ENCODE results near the gene TSPYL2.

Gene TSPYL2

DNA sequence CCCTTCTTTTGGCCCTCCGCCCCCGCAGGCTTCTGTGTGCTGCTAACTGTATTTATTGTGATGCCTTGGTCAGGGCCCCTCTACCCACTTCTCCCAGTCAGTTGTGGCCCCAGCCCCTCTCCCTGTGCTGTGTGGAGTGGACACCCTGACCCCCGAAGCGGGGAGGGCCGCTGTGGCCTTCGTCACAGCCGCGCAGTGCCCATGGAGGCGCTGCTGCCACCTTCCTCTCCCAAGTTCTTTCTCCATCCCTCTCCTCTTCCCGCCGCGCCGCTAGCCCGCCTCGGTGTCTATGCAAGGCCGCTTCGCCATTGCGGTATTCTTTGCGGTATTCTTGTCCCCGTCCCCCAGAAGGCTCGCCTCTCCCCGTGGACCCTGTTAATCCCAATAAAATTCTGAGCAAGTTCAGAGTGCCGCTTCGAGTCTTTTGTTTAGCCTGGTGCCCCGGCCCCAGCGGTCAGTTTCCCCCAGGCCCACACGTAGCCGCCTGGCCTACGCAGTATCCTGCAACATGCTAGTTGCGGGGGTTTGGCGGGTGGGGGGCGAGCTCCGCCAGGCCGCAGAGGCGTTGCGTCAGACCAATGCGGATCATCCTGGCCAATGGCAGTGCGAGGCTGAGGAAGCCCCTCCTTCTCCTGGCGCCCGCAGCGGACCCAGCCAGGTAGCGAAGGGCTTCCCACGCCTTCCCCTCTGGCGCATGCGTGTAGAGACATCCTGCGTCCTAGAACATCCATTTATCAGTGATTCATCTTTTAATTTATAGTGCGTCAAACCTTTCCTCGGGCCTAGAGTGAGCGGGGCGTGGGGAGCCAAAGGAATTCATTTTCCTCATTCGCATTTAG, 6.2 kb downstream of the TSPYL2 start:
- Mint-ChIP-seq H3K27ac (peak overlapping the region; percentile 93), H3K9me3 (no peaks in the 10 kb centered on the region), H3K27me3 (no peaks in the 10 kb centered on the region), H3K4me3 (peak overlapping the region; percentile 82), H3K36me3 (ENCODE audit: low read depth) (peaks cover 39% of the 10 kb centered on the region), H3K4me1 (ENCODE audit: low read depth) (peaks cover 60% of the 10 kb centered on the region)

DNA sequence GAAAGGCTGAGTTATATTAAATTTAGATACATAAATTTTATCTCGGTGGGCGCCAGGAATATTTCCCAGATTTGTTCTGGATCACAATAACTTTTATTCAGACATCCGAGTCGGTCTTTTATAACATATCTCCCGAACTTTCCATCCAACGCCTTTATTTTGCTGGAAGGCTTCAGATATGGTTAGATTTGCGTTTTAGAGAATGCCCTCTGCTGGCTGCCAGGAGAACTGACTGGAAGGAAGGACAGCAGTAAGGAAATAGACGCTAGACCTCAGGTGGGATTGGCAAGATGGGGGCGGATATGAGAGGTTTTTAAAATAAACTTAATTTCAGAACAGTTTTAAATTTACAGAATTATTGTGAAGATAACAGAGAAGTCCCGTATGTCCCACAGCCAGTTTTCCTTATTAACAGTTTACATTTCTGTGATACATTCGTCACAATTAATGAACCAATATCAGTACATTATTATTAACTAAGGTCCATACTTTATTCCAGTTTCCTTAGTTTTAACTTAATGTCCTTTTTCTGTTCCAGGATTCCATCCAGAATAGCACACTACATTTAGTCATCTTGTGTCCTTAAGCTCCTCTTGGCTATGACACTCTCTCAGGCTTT, 7.2 kb downstream of the TSPYL2 start:
- H3K36me3 Mint-ChIP-seq (ENCODE audit: low read depth), result peaks cover 34% of the 10 kb centered on the region
- no peaks in the 10 kb centered on the region for H3K9me3 Mint-ChIP-seq
- peak overlapping the region; percentile 93 for H3K27ac Mint-ChIP-seq
- H3K27me3 Mint-ChIP-seq, result no peaks in the 10 kb centered on the region
- peaks cover 51% of the 10 kb centered on the region for H3K4me1 Mint-ChIP-seq (ENCODE audit: low read depth)
- peak overlapping the region; percentile 82 for H3K4me3 Mint-ChIP-seq

DNA sequence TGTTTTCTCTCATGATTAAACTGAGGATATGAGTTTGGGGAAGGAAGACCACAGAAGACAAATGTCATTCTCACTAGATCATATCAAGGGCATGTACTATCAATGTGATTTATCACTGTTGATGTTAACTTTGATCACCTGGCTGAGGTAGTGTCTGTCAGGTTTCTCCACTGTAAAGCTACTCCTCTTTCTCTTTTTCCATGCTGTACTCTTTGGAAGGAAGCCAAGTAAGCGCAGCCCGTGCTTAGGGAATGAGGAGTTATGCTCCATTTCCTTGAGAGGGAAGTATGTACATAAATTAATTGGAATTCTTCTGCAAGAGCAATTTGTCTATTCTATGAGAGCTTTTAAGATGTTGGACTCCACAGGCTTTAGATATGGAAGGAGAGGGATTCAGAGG, 7.8 kb downstream of the TSPYL2 start:
- peaks cover 50% of the 10 kb centered on the region for H3K4me1 Mint-ChIP-seq (ENCODE audit: low read depth)
- no peak overlapping the region for H3K27ac Mint-ChIP-seq
- peaks cover 28% of the 10 kb centered on the region for H3K36me3 Mint-ChIP-seq (ENCODE audit: low read depth)
- H3K4me3 Mint-ChIP-seq, result no peak overlapping the region
- no peaks in the 10 kb centered on the region for H3K27me3 Mint-ChIP-seq
- H3K9me3 Mint-ChIP-seq, result no peaks in the 10 kb centered on the region

DNA sequence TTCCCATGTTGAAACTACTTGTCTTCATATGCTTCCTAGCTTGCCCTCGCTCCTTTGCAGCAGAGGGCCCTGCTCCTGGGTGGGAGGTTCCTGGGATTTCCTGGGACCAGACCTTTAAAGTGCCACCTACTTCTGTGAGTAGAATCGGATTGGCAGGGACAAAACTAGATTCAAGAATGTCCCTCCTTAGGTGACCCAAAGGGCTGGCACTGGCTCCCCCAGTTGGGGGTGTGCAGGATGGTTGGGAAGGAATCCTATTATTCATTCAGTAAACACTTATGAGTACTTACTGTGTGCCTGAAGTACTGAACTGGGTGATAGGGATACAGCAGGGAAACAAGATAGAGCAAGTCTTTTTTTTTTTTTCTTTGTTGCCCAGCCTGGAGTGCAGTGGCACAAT, 9.2 kb downstream of the TSPYL2 start:
- Mint-ChIP-seq H3K27ac (no peak overlapping the region), H3K27me3 (no peaks in the 10 kb centered on the region), H3K9me3 (no peaks in the 10 kb centered on the region), H3K4me1 (ENCODE audit: low read depth) (peaks cover 44% of the 10 kb centered on the region), H3K4me3 (no peak overlapping the region), H3K36me3 (ENCODE audit: low read depth) (peaks cover 15% of the 10 kb centered on the region)

DNA sequence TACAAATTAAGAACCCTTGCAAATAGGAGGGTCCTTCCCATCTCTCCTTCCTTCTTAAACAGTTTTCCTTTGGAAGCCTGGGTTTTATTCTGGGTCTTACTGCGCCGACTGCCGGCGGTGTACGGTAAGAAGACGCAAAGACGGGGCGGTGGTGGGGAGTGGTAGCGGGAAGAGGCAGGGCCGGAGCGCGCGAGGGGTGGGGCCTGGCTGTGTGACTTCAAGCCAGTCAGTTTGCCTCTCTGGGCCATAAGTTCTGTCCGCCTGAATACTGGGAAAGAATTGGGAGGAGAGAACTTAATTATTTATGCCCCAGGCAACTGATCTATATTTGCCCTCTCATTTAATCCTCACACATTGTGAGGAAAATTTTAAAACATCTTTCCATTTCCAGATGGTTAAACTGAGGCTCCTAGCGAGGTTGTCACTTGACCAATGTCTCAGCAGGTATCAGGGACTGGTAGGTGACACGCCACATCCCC, 11.0 kb downstream of the TSPYL2 start:
- H3K4me3 Mint-ChIP-seq, result peak overlapping the region; percentile 92
- no peaks in the 10 kb centered on the region for H3K27me3 Mint-ChIP-seq
- no peaks in the 10 kb centered on the region for H3K9me3 Mint-ChIP-seq
- peak overlapping the region; percentile 92 for H3K27ac Mint-ChIP-seq
- H3K4me1 Mint-ChIP-seq (ENCODE audit: low read depth), result peaks cover 27% of the 10 kb centered on the region
- peaks cover 3% of the 10 kb centered on the region for H3K36me3 Mint-ChIP-seq (ENCODE audit: low read depth)

DNA sequence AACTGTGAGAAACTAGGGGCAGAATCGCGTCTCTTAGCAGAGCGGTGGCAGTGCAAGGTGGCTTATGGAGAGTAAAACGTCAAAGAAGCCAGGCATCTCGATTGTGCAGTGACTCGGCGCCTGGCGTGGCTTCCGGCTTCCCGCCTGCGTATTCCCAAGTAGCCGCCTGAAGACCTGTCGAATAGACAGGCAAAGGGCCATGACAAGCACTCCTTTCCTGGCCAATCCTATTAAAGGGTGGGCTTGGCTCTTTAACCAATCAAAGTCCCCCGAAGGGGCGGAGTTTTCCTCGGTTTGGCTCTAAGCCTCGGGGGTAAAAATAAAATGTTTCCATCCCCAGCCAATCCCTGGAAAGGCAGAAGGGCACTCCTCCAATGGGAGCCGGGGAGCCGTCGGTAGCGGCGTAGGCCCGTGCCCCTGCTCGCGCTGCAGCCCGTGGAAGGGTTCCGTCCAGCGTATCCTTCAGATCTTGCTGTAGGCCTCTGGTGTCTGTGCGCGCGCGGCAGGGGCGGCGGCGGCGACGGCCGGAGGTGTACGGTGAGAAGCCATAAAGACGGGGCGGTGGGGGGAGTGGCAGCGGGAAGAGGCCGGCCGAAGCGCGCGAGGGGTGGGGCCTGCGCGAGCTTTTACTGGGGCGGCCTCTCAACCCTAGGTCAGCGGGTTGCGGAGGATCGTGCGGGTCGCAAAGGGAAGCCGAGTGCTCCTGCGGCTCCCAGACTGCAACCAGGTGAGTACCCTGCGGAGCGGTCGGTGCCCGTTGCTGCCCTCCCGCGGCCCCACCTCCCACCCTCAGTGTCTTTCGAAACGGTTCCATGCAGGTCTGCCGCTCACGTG, 11.8 kb downstream of the TSPYL2 start, which contains the start of gene KANTR:
Gene KANTR, plus strand, starts transcription at position 395 of the 834 bp plus-strand sequence. CDS start 30,131 bp downstream, outside the sequence.
- peak within 1 kb of the TSS; percentile 92 for H3K27ac Mint-ChIP-seq
- H3K4me1 Mint-ChIP-seq (ENCODE audit: low read depth), result peaks cover 20% of the 10 kb centered on the region
- peak within 1 kb of the TSS; percentile 92 for H3K4me3 Mint-ChIP-seq
- H3K36me3 Mint-ChIP-seq (ENCODE audit: low read depth), result no peaks in the 10 kb centered on the region
- no peaks in the 10 kb centered on the region for H3K27me3 Mint-ChIP-seq
- H3K9me3 Mint-ChIP-seq, result no peaks in the 10 kb centered on the region

DNA sequence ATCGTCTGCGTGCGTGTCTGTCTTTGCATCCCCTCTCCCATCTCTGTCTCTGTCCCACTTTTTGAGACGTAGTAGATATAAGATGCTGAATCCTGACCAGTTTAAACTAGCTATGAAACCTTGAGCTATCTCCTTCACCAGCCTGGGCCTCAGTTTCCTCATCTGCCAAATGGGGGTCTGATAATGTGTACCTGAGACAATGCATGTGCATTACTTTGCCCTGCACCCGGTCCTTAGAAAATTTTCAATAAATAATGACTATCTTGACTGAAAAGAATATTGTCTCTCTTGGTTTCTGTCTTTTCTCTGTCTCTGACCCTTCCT, 12.4 kb downstream of the TSPYL2 start:
- H3K27ac Mint-ChIP-seq, result peak overlapping the region; percentile 81
- no peaks in the 10 kb centered on the region for H3K9me3 Mint-ChIP-seq
- H3K4me3 Mint-ChIP-seq, result peak overlapping the region; percentile 92
- peaks cover 4% of the 10 kb centered on the region for H3K36me3 Mint-ChIP-seq (ENCODE audit: low read depth)
- H3K4me1 Mint-ChIP-seq (ENCODE audit: low read depth), result peaks cover 17% of the 10 kb centered on the region
- no peaks in the 10 kb centered on the region for H3K27me3 Mint-ChIP-seq

DNA sequence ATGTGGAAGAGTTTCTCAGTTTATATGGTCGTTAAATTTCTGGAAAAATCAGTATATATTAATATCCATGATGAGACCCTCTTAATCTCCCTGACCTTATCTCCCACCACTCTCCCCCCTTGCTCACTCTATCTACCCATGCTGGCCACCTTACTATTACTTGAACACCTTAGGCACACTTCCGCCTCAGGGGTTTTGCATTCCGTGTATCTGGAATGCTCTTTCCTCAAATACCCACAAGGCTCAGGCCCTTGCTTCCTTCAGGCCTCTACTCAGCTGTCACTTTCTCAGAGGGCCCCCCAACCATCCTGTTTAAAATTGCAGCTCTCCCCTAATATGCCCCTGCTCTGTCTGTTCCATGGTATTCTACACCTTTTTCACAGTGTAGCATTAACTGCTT, 13.6 kb downstream of the TSPYL2 start:
- H3K4me3 Mint-ChIP-seq, result peak overlapping the region; percentile 35
- no peaks in the 10 kb centered on the region for H3K9me3 Mint-ChIP-seq
- H3K27ac Mint-ChIP-seq, result no peak overlapping the region
- H3K27me3 Mint-ChIP-seq, result no peaks in the 10 kb centered on the region
- peaks cover 6% of the 10 kb centered on the region for H3K36me3 Mint-ChIP-seq (ENCODE audit: low read depth)
- peaks cover 17% of the 10 kb centered on the region for H3K4me1 Mint-ChIP-seq (ENCODE audit: low read depth)

DNA sequence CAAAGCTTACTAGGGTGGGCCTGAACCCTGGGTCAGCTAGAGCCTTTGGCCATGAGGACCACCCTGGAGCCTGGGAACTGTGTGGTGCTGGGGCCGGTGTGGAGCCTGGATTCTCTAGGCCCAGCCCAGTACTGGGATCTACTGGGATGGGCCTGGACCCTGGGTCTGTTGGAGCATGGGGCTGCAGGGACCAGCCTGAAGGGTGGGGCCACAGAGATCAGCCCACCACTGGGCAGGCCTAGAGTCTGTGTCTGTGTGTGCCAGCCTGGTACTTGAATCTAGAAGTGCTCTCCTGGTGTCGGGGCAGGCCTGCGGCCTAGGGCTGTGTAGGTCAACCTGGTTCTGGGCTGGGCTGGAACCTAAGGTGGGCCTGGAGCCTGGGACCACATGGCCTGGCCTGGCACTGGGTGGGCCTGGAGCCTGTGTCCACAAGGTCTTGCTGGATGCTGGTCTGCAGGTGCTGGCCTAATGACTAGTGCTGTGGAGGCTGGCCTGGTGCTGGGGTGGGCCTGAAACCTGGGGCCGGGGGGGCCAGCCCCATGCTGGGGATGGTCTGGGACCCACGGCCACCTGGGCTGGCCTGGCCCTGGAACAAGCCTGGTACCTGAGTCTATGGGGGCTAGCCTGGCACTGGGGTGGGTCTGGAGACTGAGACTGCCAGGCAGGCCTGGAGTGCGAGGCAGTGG, 32.8 kb downstream of the TSPYL2 start:
- H3K4me3 Mint-ChIP-seq, result no peak overlapping the region
- H3K27ac Mint-ChIP-seq, result no peak overlapping the region
- no peaks in the 10 kb centered on the region for H3K9me3 Mint-ChIP-seq
- H3K36me3 Mint-ChIP-seq (ENCODE audit: low read depth), result peaks cover 14% of the 10 kb centered on the region
- H3K27me3 Mint-ChIP-seq, result no peaks in the 10 kb centered on the region
- H3K4me1 Mint-ChIP-seq (ENCODE audit: low read depth), result peaks cover 8% of the 10 kb centered on the region

DNA sequence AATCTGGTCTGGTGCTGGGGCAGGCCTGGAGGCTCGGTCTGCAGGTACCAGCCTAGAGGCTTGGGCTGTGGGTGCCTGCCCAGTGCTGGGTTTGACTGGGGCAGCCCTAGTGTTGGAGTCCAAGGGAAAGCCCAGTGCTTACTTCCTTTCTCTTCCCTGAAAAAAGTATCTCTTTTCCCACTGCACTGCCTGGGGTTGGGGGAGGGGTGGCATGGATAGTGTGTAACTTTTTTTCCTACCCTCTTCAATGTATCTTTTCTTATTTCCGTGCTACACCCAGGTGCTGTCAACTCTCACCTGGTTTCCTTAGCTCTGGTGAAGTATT, 33.3 kb downstream of the TSPYL2 start:
- Mint-ChIP-seq H3K9me3 (no peaks in the 10 kb centered on the region), H3K27ac (peak overlapping the region; percentile 37), H3K27me3 (no peaks in the 10 kb centered on the region), H3K4me1 (ENCODE audit: low read depth) (peaks cover 8% of the 10 kb centered on the region), H3K36me3 (ENCODE audit: low read depth) (peaks cover 14% of the 10 kb centered on the region), H3K4me3 (no peak overlapping the region)

DNA sequence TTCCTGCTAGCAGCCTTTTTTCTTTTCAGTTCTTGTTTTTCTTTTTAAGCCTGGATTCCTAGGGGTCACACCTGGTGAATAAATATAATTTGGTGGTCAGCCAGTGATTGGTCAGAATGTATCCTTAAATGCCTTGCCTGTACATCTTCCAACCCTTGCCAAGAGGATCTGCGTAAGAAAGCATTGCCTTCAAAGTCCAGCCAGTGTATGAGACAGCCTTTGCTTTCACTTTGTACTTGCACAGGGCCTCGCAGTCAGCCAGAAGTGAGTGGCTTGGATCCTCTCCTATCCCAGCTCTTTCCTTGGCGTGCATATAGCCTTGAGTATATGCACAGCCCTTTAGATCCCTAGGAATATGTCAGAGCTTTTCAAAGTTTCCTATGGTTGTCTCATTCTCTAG, 33.9 kb downstream of the TSPYL2 start:
- Mint-ChIP-seq H3K27me3 (no peaks in the 10 kb centered on the region), H3K9me3 (no peaks in the 10 kb centered on the region), H3K4me3 (no peak overlapping the region), H3K4me1 (ENCODE audit: low read depth) (peaks cover 8% of the 10 kb centered on the region), H3K27ac (no peak overlapping the region), H3K36me3 (ENCODE audit: low read depth) (peaks cover 14% of the 10 kb centered on the region)

DNA sequence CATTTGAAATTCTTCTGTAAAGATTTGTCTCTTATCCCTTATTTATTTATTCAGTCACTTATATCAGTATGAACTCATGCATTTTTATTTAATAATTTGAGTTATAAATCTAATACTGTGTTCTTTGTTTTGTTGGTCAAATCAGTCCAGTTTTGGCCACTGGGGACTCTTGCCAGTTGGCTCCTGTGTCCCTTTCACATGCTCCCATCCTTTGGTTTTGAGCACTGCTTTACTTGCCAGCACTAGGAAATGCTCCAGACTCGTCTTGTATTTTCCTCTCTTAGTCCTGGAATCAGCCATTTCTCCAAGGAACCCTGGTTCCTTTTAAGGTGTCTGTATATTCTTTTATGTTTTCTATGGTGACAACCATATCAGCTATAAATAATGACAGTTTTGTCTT, 39.8 kb downstream of the TSPYL2 start:
- Mint-ChIP-seq H3K27me3 (no peaks in the 10 kb centered on the region), H3K4me1 (ENCODE audit: low read depth) (peaks cover 10% of the 10 kb centered on the region), H3K4me3 (no peak overlapping the region), H3K27ac (no peak overlapping the region), H3K9me3 (no peaks in the 10 kb centered on the region), H3K36me3 (ENCODE audit: low read depth) (peaks cover 15% of the 10 kb centered on the region)

DNA sequence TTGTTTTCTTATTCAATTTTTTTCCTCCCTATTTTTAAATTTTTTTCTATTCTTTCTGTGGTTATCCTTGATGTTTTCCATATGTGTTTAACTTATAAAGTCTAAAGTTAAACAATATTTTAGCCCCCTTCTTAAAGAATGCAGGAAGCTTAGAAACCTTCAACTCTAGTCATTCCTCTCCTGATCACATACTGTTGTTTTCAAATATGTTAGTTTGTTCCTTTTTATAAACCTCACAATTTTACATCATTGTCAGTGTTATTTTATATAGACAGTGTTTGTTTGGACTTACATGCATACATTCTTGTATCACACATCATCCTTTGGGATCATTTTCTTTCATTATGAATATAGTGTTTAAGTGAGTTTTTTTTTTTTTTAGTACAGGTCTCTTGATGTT, 43.3 kb downstream of the TSPYL2 start:
- H3K36me3 Mint-ChIP-seq (ENCODE audit: low read depth), result peaks cover 15% of the 10 kb centered on the region
- no peak overlapping the region for H3K4me3 Mint-ChIP-seq
- no peaks in the 10 kb centered on the region for H3K9me3 Mint-ChIP-seq
- H3K27me3 Mint-ChIP-seq, result no peaks in the 10 kb centered on the region
- peaks cover 10% of the 10 kb centered on the region for H3K4me1 Mint-ChIP-seq (ENCODE audit: low read depth)
- H3K27ac Mint-ChIP-seq, result no peak overlapping the region

DNA sequence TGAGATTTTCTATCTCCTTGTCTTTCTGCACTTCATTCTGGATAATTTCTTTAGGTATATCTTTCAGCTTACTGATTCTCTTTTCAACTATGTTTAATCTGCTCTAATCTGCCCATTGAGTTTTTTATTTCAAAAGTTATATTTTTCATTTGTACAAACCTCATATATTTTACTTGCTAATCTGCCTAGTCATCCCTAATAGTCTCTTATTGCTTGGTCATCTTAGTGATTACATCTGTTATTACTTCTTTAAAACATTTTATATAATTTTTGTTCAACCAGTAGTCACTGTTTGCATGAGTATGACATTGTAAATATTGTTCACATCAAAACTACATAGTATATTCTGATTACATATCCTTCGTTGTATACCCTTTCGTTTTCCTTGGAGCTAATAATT, 44.2 kb downstream of the TSPYL2 start:
- no peaks in the 10 kb centered on the region for H3K9me3 Mint-ChIP-seq
- H3K27me3 Mint-ChIP-seq, result no peaks in the 10 kb centered on the region
- H3K4me1 Mint-ChIP-seq (ENCODE audit: low read depth), result peaks cover 10% of the 10 kb centered on the region
- H3K27ac Mint-ChIP-seq, result no peak overlapping the region
- H3K36me3 Mint-ChIP-seq (ENCODE audit: low read depth), result peaks cover 15% of the 10 kb centered on the region
- no peak overlapping the region for H3K4me3 Mint-ChIP-seq

Data from stimulated activated naive CD8-positive, alpha-beta T cell treated with anti-CD3 and anti-CD28 coated beads, Interleukin-15, Interleukin-2, amounts not matched to agents 100 ng/mL and 50 ng/mL, for 24 hours (primary cell).